CD4-positive, alpha-beta T cell treated with Interleukin-10 for 1 hour (primary cell): ENCODE measurements around the gene SECTM1.

Source experiments
- DNase-seq: peaks from one replicate; pipeline ENCODE4 v3.0.0-alpha.2; 2020

SECTM1 gene

DNA sequence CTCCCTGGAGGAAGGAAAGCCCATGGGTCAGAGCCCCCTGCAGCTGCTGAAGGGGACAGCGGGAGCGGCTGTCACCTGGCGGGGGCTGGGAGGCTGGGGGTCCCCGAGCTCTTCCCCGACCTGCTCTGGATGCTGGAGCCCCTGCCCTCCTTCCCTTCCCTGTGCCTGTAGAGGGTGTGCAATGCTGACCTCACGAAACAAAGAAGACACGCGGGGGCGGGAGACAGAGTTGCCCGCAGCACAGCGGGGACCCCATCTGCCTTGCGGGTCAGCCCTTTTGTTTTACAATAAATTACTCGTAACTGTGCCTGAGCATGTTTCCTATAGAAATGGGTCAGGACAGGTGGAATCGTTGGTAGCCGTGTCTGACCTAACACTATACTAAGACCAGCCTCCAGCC, 6.3 kb downstream of the SECTM1 start:
- DNase-seq = no peak

DNA sequence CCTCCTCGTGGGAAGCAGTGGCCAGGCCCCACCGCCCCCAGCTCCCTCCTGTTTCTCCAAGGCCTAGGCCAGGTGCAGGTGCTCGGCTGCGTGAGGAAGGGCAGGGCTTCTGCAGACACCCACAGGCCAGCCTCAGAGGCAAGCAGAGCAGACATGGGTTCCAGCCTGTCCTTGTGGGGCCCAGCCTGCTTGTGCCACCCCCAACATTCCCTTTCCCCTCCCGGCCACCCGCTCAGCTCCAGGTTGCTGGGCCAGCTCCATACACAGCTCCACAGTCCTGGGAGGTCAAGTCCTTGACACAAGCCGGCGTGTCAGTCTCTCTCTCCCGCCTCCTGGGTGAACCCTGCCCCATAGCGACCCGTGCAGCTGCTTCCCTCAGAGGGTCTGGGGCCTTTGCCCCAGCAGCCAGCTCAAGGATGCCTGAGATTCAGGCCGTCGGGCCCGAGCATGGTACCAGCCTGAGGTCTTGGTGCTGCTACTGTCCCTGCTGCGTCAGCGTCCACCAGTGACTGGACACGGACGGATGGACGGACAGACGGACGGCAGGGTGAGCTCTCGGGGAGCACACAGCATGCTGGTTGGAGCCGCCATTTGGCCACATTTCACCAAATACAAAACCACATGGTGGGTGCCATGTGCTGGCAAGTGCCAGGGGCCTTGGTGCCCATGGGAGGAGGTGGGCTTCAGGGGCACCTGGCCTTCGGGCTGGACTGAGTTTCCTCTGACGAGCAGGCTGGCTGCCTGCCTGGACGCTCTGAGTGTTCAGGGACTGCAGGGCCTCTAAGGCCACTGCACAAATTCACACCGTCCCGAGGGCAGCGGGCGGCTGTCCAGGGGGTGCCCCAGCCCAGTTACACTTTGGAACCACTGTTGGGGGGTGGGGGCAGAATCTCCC, 8.0 kb downstream of the SECTM1 start:
- DNase-seq = no peak

DNA sequence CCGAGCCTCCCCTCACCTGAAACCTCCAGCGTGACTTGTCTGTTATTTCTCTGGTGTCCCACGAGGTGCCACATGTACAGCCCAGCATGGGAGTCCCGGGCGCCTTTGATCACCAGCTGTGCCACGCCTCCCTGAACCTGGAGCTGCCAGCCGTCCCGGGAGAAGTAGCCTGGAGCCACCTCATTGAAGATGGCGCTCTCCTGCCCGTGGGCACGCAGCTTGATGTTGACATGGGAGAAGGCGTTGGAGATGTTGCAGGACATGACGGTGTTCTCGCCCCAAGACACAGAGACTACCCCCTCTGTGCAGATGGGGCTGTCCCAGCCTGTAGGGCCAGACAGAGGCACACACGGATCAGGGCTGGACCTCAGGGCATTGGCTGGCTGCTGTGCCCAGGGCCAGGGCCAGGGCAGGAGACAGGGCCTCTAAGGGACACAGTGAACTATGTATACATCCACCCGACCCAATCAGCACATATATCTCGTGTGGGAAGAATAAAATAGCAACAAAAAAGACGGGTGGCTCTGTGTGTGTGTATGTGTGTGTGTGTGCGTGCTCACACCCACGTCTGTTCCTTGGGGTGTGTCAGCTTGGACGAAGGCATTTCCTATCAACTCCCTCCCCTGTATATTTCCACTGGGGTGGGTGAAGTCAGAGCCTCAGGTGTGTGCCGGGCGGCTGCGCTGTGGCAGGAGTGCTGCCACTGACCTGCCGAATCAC, 8.8 kb downstream of the SECTM1 start:
- no peak for DNase-seq

DNA sequence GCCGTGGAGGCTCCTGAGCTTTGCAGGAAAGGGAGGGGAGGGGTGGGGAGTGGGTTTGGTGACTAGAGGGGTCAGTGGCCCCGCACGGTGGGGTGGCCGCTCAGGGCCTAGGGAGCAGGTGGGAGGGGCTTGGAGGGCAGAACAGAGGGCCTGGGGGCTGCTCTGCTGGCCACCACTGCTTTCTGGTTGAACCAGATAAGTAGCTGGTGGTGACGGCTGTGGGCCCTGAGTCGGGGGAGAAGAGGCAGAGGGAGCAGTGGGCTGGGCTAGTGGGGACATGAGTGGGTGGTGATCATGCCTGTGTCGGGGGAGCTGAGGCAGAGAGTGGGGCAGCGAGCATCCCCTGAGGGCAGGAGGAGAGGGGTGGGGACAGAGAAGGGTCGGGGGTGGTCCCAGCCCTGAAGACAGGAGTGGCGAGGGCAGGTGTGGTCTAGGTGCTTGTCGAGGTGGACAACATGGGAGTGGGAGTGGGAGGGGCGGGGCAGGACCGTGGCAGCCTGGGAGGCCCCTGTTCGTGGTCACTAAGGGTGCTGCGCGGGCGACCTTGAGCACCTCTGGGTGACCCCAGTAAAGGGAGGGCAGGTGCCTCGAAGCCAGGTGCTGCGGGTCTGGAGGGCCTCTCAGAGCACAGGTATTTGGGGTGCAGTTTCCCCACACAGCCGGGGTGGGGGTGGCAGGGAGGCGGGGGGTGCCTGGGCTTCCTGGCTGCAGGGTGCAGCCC, 9.9 kb downstream of the SECTM1 start:
- DNase-seq = no peak

DNA sequence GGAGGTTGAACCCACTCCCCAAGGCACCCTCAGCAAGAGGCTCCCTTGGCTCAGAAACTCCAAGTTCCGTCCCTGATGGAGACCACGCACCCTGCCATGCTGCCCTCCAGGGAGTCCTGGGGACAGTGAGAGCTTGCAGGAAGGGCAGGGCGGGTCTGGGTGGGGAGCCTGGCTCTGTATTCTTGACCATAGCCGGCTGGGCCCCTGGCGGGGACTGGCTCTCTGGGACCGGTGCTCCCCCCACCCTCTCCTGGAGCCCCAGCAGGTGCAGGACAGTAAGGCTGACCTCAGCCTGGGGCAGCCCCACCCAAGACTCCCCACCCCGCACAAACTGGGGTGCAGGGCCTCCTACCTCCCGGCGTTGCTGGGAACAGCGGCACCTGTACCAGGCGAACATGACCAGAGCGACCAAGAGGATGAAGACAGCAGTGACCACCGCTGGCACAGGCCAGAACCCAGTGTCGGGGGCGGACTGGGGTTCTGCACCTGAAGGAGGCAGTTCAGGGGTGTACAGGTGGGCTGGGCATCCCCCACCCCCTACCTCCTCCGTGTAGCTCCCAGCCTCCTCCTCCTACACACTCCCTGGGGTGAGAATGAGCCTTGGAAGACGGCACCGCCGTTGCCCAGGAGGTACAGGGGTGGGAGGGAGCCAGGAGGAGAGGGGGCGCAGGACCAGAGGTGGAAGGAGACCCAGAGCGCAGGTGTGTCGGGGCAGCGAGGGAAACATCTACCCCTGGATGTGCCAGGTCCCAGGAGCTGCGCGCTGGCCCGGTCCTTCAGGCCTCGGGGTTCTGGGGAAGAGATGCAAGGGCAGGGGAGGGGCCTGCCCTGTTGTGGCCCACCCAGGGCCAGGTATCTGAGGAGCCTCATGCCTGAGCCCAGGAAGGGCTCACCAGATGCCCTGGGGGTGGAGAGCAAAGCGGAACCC, 10.8 kb downstream of the SECTM1 start:
- no peak for DNase-seq

DNA sequence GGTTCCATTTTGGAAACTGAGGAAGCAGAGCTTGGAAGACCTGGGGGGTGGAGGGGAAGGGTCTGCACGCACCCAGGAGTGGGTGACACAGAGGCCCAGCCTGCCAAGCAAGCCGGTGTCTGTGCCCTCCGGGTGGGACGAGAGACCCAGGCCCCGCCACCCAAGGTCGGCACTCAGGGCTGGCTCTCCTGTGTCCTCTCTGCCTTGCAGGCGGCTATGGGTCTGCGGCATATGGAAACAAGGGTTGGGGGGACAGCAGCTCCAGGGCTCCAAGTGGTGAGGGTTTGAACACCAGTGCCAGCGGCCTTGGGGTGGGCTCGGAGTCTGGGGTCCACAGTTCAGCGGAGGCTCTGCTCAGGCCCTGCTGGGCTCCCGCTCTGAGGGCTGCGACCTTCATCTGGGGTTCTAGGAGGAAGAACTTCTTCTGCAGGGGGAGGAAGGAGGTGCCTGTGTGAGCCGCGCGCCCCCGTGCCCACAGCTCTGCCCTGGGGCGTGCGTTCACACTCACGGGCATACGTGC, 11.6 kb downstream of the SECTM1 start:
- no peak for DNase-seq

DNA sequence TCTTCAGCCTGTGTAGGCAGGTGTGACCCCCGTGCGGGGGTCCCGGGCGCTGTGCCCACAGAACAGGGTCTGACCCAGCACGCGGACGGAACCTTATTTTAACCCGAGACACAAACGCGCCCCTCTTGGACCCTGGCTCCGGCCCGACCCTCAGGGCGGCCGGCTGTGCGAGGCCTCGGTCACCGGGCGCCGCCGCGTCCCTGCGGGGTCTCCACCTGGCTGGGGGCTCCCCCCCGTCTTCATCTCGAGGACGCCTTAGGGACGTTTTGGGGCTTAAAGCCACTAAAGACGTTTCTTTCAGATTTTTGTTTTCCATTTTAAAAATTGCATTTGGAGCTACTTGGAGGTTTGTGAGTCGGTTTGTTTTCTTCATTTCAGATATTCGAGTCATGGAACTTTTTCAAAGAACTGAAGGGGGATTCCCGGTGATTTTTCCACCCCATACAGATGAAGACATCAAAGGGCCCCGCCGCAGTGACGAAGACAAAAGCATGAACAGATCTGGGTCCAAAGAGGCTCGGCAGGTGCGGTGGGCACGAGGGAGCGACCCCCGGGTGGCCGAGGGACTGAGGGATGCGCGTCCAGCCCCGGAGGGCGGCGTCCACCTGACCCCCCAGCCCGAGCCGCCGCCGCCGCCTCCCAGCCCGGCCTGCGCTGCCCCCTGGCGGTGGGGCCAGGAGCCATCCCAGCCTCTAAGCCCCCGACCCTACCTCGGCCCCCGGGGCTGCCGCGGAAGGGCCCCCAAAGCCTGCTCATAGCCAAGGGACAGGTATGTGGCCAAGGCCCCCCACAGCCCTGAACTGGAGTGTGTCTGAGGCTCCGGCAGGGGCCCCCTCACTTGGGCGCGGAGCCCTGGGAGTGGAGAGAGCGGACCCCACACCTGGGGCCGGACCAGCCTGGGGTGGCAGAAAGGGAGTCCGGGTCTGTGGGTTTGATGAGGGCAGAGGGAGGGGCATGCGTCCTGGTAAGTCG, 12.3 kb downstream of the SECTM1 start:
- peak; percentile 85 for DNase-seq

DNA sequence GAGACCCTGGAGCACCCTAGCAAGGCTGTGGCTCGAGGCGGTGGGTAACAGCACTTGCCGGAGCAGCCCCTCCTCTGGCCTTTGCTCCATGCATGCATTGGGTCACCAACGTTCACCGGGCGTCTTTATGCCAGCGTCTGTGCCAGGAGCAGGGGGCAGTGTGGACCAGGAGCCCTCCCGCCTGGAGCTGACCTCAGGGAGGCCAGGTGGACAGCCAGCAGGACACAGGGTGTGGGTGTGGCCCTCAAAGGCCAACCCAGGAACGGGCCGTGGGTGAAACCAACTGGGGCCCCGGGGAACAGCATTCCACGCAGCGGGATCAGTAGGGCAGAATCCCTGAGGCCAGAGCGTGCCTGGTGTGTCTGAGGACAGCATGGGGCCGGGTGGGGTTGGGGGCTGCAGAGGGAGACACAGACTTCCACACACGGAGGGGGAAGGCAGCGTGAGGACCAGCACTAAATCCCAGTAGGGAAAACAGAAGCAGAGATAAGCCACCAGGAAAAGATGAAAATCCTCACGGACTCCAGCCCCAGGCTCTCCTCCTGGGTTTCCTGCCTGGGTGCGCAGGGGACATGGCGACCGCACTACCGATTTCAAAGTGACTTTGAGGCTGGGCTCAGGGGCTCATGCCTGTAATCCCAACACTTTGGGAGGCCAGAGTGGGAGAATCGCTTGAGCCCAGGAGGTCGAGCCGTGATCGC, 13.3 kb downstream of the SECTM1 start:
- no peak for DNase-seq

DNA sequence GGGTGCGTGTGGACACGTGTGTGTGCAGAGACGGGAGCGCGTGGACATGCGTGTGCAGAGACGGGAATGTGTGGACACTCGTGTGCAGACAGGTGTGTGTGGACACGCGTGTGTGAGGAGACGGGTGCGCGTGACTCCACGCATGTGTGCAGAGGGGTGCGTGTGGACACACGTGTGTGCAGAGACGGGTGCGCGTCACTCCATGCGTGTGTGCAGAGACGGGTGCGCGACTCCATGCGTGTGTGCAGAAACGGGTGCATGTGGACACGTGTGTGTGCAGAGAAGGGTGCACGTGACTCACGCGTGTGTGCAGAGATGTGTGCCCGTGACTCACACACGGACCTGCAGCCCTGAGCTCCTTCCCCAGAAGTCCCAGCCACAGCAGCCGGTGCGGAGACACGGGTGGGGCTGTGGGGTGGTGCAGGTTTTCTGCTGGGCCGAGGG, 13.9 kb downstream of the SECTM1 start:
- DNase-seq = no peak

GRCh38 chr17:82318772-82319606, 14.6 kb downstream of the SECTM1 start:
- no peak for DNase-seq

DNA sequence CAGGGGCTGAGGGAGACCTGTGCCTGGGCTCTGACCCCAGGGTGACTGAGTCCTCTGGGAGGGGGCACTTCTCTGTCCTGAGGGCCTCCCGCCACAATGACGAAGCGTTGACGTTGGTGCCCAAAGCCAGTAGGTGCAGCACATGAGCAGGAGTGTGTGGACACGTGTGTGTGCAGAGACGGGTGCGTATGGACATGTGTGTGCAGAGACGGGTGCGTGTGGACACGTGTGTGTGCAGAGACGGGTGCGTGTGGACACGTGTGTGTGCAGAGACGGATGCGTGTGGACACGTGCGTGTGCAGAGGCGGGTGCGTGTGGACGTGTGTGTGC, 15.4 kb downstream of the SECTM1 start:
- no peak for DNase-seq

DNA sequence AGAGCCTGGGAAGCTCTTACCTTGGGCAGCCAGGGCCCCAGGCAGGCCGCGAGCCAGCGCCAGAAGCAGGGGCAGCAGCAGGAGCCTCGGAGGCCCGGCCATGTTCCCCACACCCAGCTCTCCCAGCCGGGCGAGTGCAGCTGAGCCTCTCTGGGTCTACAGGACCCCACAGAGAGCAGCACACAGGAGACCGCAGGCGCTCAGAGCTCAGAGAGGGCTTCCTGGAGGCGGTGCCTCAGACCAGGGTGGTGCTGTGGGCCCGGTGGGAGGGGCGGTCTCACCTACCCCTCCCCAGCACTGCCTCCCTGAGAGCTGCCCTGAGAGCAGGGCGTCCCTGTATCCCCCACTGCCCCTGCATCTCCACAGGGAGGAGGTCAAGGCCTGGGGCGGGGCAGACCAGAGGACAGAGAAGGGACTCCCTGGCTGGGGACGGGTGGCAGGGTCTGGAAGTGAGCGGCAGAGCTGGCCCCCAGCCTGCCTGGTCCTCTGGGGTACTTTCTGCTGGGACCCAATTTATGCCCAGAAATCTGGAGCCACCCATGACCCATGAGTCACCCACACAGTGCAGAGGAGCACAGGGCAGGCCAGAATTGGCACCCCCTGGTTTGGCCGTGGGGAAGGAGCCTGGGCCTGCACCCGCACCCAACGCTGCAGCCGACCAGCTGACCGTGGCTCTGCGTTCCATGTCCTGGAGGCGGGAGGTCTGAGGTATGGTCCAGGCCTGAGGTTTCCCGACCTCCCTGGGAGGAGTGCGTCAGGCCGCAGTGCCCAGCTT, 16.0 kb downstream of the SECTM1 start, which contains the start of gene CD7:
CD7 (minus strand) TSS at position 215 of the 775 bp plus-strand sequence; CDS start at position 102, 113 bp downstream.
- DNase-seq = peak; percentile 74

DNA sequence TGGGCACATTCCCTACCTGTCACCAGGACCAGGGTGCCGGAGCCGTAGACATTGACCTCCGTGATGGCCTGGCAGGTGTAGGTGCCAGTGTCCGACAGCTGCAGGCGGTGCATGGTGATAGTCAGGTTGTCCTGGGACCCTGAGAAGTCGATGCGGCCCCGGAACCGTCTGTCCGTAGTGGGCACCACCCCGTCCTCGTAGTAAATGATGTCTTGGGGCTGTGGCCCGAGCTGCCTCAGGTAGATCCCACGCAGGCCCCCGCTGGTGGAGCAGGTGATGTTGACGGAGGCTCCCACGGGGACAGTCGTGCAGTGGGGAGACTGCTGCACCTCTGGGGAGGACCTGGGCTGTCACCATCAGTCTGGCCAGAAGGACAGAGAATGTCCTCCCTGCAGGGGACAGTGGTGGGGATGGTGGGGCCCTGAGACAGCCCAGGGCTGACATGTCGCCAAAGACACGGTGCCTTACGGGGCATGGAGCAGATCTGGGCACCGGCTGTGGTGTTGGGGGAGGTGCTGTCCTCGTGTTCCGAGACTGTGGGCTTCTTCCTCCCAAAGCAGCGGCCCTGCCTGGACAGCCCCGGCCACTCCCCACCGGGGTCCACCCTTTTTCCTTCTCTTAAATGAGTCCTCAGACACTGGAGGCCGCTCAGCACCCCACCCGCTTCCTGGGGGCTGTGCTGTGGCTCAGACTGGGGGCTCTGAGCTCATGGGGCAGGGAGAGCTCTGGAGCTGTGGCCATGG, 16.7 kb downstream of the SECTM1 start:
- no peak for DNase-seq

- DNase-seq = peak; percentile 55
Observed at GRCh38 chr17:82315703-82316358, 17.7 kb downstream of the SECTM1 start.

- no peak for DNase-seq
Observed at GRCh38 chr17:82314727-82315605, 18.6 kb downstream of the SECTM1 start.
